CD4-positive, alpha-beta T cell (primary cell): Measurements from ENCODE around the gene GPR31. TPM values are rescaled to one million over a fixed set of nuclear protein-coding genes. Genes with fewer than 3 reads are reported as not detected.
"Not testable (repeated sequence)": the region's sequence is repeated elsewhere in the genome, so short reads cannot be mapped to it uniquely, and the experiment has no call there.

Experiments
- ATAC-seq: fragments of 200-7000 bp; cut with Tn5 transposase; one replicate; pipeline ENCODE4 v1.10.0; 2022; ENCODE audit warnings: mild to moderate bottlenecking; ENCODE audit not compliant: poor library complexity
- CTCF ChIA-PET: fragments of 350-600 bp; sonication (Branson Sonifier 250); formaldehyde crosslinking; loops from one replicate; lab custom pipeline; 2021; ENCODE audit warnings: antibody characterized with exemption, inconsistent platforms; lab: Charles Lee
- POLR2A ChIA-PET: fragments of 350-600 bp; sonication (Branson Sonifier 250); formaldehyde crosslinking; loops from one replicate; lab custom pipeline; 2021; ENCODE audit warnings: antibody characterized with exemption, inconsistent platforms; lab: Charles Lee
- DNase-seq, 14 experiments: peaks; one replicate each; pipeline ENCODE4 v3.0.0-alpha.2; 2013 to 2020; ENCODE audit warnings: mixed read lengths in 2 of 14
- H3K27ac ChIP-seq, 2 donors: one replicate each; pipeline versions ENCODE4 v1.5.1 to v1.7.0; 2013; ENCODE audit warnings: low read length in 2 of 2, low read depth in 1 of 2, mild to moderate bottlenecking in 1 of 2
- H3K27me3 ChIP-seq, 2 experiments: 1 replicate in 1 of 2; 2 replicates in 1 of 2; pipeline versions ENCODE4 v1.6.1 to v1.7.0; 2013; ENCODE audit warnings: low read length in 2 of 2, control low read depth in 1 of 2, mild to moderate bottlenecking in 1 of 2, moderate library complexity in 1 of 2; ENCODE audit not compliant: insufficient read depth in 2 of 2, control insufficient read depth in 1 of 2
- H3K36me3 ChIP-seq: one replicate; pipeline ENCODE4 v1.6.1; 2013; ENCODE audit warnings: low read length, control low read depth; ENCODE audit not compliant: insufficient read depth
- H3K4me1 ChIP-seq: one replicate; pipeline ENCODE4 v1.6.1; 2013; ENCODE audit warnings: low read length, control low read depth; ENCODE audit not compliant: insufficient read depth
- H3K4me3 ChIP-seq: one replicate; pipeline ENCODE4 v1.5.1; 2013; ENCODE audit warnings: mild to moderate bottlenecking, low read length, moderate library complexity
- H3K9me3 ChIP-seq, 2 experiments: 1 replicate in 1 of 2; 2 replicates in 1 of 2; pipeline versions ENCODE4 v1.6.1 to v1.7.0; 2013; ENCODE audit warnings: low read length in 2 of 2, mild to moderate bottlenecking in 2 of 2, control low read depth in 1 of 2, moderate library complexity in 1 of 2; ENCODE audit not compliant: control insufficient read depth in 1 of 2, insufficient read depth in 1 of 2
- H3K27ac Mint-ChIP-seq: one replicate; pipeline ENCODE4 v1.8.0; 2020; ENCODE audit warnings: mixed read lengths
- H3K27me3 Mint-ChIP-seq: one replicate; pipeline ENCODE4 v1.8.0; 2021; ENCODE audit warnings: mixed read lengths
- H3K36me3 Mint-ChIP-seq: one replicate; pipeline ENCODE4 v1.8.0; 2021; ENCODE audit warnings: low read depth, mixed read lengths
- H3K4me1 Mint-ChIP-seq: one replicate; pipeline ENCODE4 v1.8.0; 2021; ENCODE audit warnings: low read depth, mixed read lengths
- H3K4me3 Mint-ChIP-seq: one replicate; pipeline ENCODE4 v1.8.0; 2020; ENCODE audit warnings: mild to moderate bottlenecking, mixed read lengths
- H3K9me3 Mint-ChIP-seq: one replicate; pipeline ENCODE4 v1.8.0; 2020; ENCODE audit warnings: mixed read lengths
- CTCF ChIP-seq: fragments of 200-600 bp; IDR thresholded peaks from one replicate; pipeline ENCODE4 v1.8.0; 2022; ENCODE audit warnings: antibody characterized with exemption, mild to moderate bottlenecking
- intact Hi-C, 2 experiments: fragments of 100-400 bp; cut with DNase I in 1 of 2; cut with micrococcal nuclease in 1 of 2; formaldehyde crosslinking; loops; one replicate each; pipeline versions ENCODE4 v1.15.1 to v1.9.0; 2023 to 2025; cut with DNase I, micrococcal nuclease
- total RNA-seq, 174 experiments: library from RNA in 2 of 174; stranded (reverse) in 2 of 174; gene quantifications; one replicate each; pipeline ENCODE4 v1.2.3 and lab custom pipeline; 2021 to 2026

GPR31 gene
- total RNA-seq, 2 experiments from 2014 or later: not detected

GRCh38 chr6:167200806-167201205, 43.0 kb upstream of the GPR31 start:
- Histone ChIP-seq H3K27ac (no peak overlapping the region), H3K27me3 (no peaks in the 10 kb centered on the region), H3K4me3 (no peak overlapping the region), H3K4me1 (no peaks in the 10 kb centered on the region), H3K36me3 (no peaks in the 10 kb centered on the region), H3K9me3 (no peaks in the 10 kb centered on the region)
- TF ChIP-seq CTCF: no peak
- intact Hi-C loops: no loop called here
- Mint-ChIP-seq H3K4me3 (no peak overlapping the region), H3K36me3 (no peaks in the 10 kb centered on the region), H3K27me3 (peaks cover 45% of the 10 kb centered on the region), H3K9me3 (no peaks in the 10 kb centered on the region), H3K4me1 (no peaks in the 10 kb centered on the region), H3K27ac (no peak overlapping the region)
- no peak for ATAC-seq
- ChIA-PET CTCF (no interaction called here), POLR2A (no interaction called here)
- no peak for DNase-seq

- H3K9me3 ChIP-seq, H3K27ac ChIP-seq, H3K4me1 ChIP-seq, CTCF ChIA-PET, H3K36me3 ChIP-seq, POLR2A ChIA-PET, H3K9me3 Mint-ChIP-seq, H3K27ac Mint-ChIP-seq, DNase-seq, H3K27me3 ChIP-seq, ATAC-seq, H3K4me1 Mint-ChIP-seq, H3K36me3 Mint-ChIP-seq, H3K4me3 Mint-ChIP-seq, H3K4me3 ChIP-seq: not testable (repeated sequence)
- intact Hi-C loops: loop anchor here in 1 of 2 experiments (5.0 kb wide), 1 partner anchor 166 kb away; no protein-coding TSS in a partner anchor
- H3K27me3 Mint-ChIP-seq: peaks cover 40% of the 10 kb centered on the region
Observed at GRCh38 chr6:167195941-167196610, 38.3 kb upstream of the GPR31 start.

GRCh38 chr6:167193515-167194125, 35.8 kb upstream of the GPR31 start:
- CTCF ChIA-PET, H3K4me1 ChIP-seq, POLR2A ChIA-PET, H3K4me3 Mint-ChIP-seq, H3K27ac Mint-ChIP-seq, H3K27me3 ChIP-seq, DNase-seq, H3K4me3 ChIP-seq, H3K36me3 ChIP-seq, H3K4me1 Mint-ChIP-seq, ATAC-seq, H3K9me3 Mint-ChIP-seq, H3K9me3 ChIP-seq, H3K36me3 Mint-ChIP-seq, H3K27ac ChIP-seq: not testable (repeated sequence)
- intact Hi-C loops: loop anchor here in 1 of 2 experiments (1.0 kb wide), 1 partner anchor 166 kb away; no protein-coding TSS in a partner anchor
- H3K27me3 Mint-ChIP-seq: peaks cover 33% of the 10 kb centered on the region

- H3K4me3 Mint-ChIP-seq, H3K9me3 ChIP-seq, ATAC-seq, H3K36me3 Mint-ChIP-seq, DNase-seq, H3K27me3 ChIP-seq, H3K4me1 ChIP-seq, H3K4me1 Mint-ChIP-seq, H3K27ac Mint-ChIP-seq, H3K4me3 ChIP-seq, POLR2A ChIA-PET, H3K27ac ChIP-seq, H3K9me3 Mint-ChIP-seq, CTCF ChIA-PET, H3K36me3 ChIP-seq: not testable (repeated sequence)
- H3K27me3 Mint-ChIP-seq: peaks cover 14% of the 10 kb centered on the region
- intact Hi-C loops: loop anchor here in 1 of 2 experiments (1.0 kb wide), 1 partner anchor 164 kb away; no protein-coding TSS in a partner anchor
Observed at GRCh38 chr6:167191043-167191583, 33.3 kb upstream of the GPR31 start.

GRCh38 chr6:167187275-167187674, 29.5 kb upstream of the GPR31 start:
- CTCF ChIA-PET, H3K4me3 Mint-ChIP-seq, H3K36me3 ChIP-seq, H3K27ac Mint-ChIP-seq, H3K27ac ChIP-seq, H3K36me3 Mint-ChIP-seq, H3K4me1 Mint-ChIP-seq, POLR2A ChIA-PET, DNase-seq, ATAC-seq, H3K4me1 ChIP-seq, H3K27me3 ChIP-seq, H3K9me3 ChIP-seq, H3K9me3 Mint-ChIP-seq, H3K4me3 ChIP-seq: not testable (repeated sequence)
- intact Hi-C loops: loop anchor here in 1 of 2 experiments (10.0 kb wide), 1 partner anchor 708 kb away; no protein-coding TSS in a partner anchor
- H3K27me3 Mint-ChIP-seq: peaks cover 10% of the 10 kb centered on the region

- intact Hi-C loops: loop anchor here in 1 of 2 experiments (10.0 kb wide), 1 partner anchor 710 kb away; no protein-coding TSS in a partner anchor
- H3K36me3 Mint-ChIP-seq, H3K36me3 ChIP-seq, CTCF ChIA-PET, H3K4me3 ChIP-seq, H3K4me1 ChIP-seq, H3K27ac ChIP-seq, H3K9me3 Mint-ChIP-seq, H3K4me3 Mint-ChIP-seq, H3K4me1 Mint-ChIP-seq, POLR2A ChIA-PET, H3K9me3 ChIP-seq, H3K27me3 ChIP-seq, DNase-seq, H3K27me3 Mint-ChIP-seq, H3K27ac Mint-ChIP-seq, ATAC-seq: not testable (repeated sequence)
Observed at GRCh38 chr6:167185101-167185500, 27.3 kb upstream of the GPR31 start.
